Brain microvascular endothelial cell (primary cell): Measurements from ENCODE around the gene KRTAP10-3.

Source experiments
- DNase-seq: peaks from one replicate; pipeline ENCODE4 v3.0.0-alpha.2; 2020
- H3K27ac ChIP-seq: fragments of 250-450 bp; sonication (Bioruptor Pico); 2 replicates; pipeline ENCODE4 v1.5.1; 2020; ENCODE audit warnings: mild to moderate bottlenecking, moderate library complexity
- H3K27me3 ChIP-seq: fragments of 250-450 bp; sonication (Bioruptor Pico); replicated peaks from 2 replicates; pipeline ENCODE4 v1.5.1; 2020; ENCODE audit warnings: mild to moderate bottlenecking
- H3K36me3 ChIP-seq: fragments of 250-450 bp; sonication (Bioruptor Pico); replicated peaks from 2 replicates; pipeline ENCODE4 v1.5.1; 2020; ENCODE audit warnings: mild to moderate bottlenecking
- H3K4me3 ChIP-seq: 2 replicates; pipeline ENCODE4 v1.5.1; 2011; ENCODE audit warnings: low read depth, mild to moderate bottlenecking, control low read depth, low read length, moderate library complexity
- CTCF ChIP-seq: IDR thresholded peaks from 2 replicates; pipeline ENCODE4 v1.5.1; 2011; ENCODE audit warnings: low read depth, mild to moderate bottlenecking, moderate library complexity, low read length, control low read depth, inconsistent platforms; ENCODE audit errors: missing control alignments
- in situ Hi-C: cut with HindIII; loops from 2 replicates; pipeline ENCODE4 v1.10.0; 2017; ENCODE audit warnings: low sequenced_read_pairs, low pct_ligation_motif_present

The KRTAP10-3 gene

GRCh38 chr21:44513389-44514217 is 45.0 kb downstream of the KRTAP10-3 start:
- TF ChIP-seq CTCF = no peak
- Histone ChIP-seq H3K27me3 (no peaks in the 10 kb centered on the region), H3K36me3 (no peaks in the 10 kb centered on the region), H3K4me3 (no peak overlapping the region), H3K27ac (no peak overlapping the region)
- no peak for DNase-seq
- in situ Hi-C loops = no loop called here

- no peak for DNase-seq
- in situ Hi-C loops = no loop called here
- no peak overlapping the region for H3K27ac ChIP-seq
- no peak overlapping the region for H3K4me3 ChIP-seq
- H3K36me3 ChIP-seq = no peaks in the 10 kb centered on the region
- H3K27me3 ChIP-seq = no peaks in the 10 kb centered on the region
- no peak for TF ChIP-seq CTCF
Measured at GRCh38 chr21:44512496-44513388, 45.9 kb downstream of the KRTAP10-3 start.

- Histone ChIP-seq H3K27me3 (peaks cover 3% of the 10 kb centered on the region), H3K4me3 (no peak overlapping the region), H3K27ac (no peak overlapping the region), H3K36me3 (no peaks in the 10 kb centered on the region)
- in situ Hi-C loops = no loop called here
- TF ChIP-seq CTCF = no peak
- DNase-seq = no peak
Measured at GRCh38 chr21:44511938-44512275, 46.7 kb downstream of the KRTAP10-3 start.

GRCh38 chr21:44511219-44511937 is 47.2 kb downstream of the KRTAP10-3 start:
- Histone ChIP-seq H3K36me3 (no peaks in the 10 kb centered on the region), H3K27ac (no peak overlapping the region), H3K27me3 (peaks cover 4% of the 10 kb centered on the region), H3K4me3 (no peak overlapping the region)
- no peak for TF ChIP-seq CTCF
- in situ Hi-C loops = no loop called here
- no peak for DNase-seq

- Histone ChIP-seq H3K27me3 (peaks cover 4% of the 10 kb centered on the region), H3K36me3 (no peaks in the 10 kb centered on the region), H3K27ac (no peak overlapping the region), H3K4me3 (no peak overlapping the region)
- in situ Hi-C loops = no loop called here
- TF ChIP-seq CTCF = peak; percentile 82
- DNase-seq = peak; percentile 7
Measured at GRCh38 chr21:44510508-44511218, 47.9 kb downstream of the KRTAP10-3 start.
